ENCODE data around the gene LSM6. TPM values are rescaled to one million over a fixed set of nuclear protein-coding genes. Genes with fewer than 3 reads are reported as not detected.

The LSM6 gene
- total and polyA plus RNA-seq, 9 donors, result 19.6 to 48.5 (median 28.3) TPM

DNA sequence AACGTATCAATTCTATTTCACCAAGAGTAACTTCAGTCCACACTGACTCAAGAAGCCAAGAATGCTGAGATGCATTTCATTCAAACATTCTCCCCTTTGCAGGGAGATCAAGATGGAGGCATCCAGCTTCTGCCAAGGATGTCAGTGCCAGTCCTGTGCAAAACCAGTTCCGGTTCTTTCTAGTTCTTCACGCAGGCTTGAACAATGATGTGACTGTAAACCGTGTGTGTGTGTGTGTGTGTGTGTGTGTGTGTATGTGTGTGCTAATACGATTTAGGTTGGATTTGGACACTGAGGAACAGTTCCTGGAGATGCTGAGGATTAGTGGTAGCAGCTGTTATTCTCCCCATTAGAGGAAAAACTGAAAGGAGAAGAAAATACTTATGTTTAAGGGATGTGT, 38.7 kb downstream of the LSM6 start, which contains the start of gene REELD1:
TSS of gene REELD1 (plus strand) at position 301 of the 400 bp plus-strand sequence. CDS start 2,415 bp downstream, outside the sequence.
- no peak for DNase-seq
- H3K9me3 ChIP-seq, result no peaks in the 10 kb centered on the region
- TF ChIP-seq EP300 (IDR thresholded peaks at IDR 0.05) (no peak), POLR2A (IDR thresholded peaks at IDR 0.05) (no peak)
- TF ChIP-seq, protein P1, sequence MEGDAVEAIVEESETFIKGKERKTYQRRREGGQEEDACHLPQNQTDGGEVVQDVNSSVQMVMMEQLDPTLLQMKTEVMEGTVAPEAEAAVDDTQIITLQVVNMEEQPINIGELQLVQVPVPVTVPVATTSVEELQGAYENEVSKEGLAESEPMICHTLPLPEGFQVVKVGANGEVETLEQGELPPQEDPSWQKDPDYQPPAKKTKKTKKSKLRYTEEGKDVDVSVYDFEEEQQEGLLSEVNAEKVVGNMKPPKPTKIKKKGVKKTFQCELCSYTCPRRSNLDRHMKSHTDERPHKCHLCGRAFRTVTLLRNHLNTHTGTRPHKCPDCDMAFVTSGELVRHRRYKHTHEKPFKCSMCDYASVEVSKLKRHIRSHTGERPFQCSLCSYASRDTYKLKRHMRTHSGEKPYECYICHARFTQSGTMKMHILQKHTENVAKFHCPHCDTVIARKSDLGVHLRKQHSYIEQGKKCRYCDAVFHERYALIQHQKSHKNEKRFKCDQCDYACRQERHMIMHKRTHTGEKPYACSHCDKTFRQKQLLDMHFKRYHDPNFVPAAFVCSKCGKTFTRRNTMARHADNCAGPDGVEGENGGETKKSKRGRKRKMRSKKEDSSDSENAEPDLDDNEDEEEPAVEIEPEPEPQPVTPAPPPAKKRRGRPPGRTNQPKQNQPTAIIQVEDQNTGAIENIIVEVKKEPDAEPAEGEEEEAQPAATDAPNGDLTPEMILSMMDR (IDR thresholded peaks at IDR 0.05), result no peak
- no peaks in the 10 kb centered on the region for H3K36me3 ChIP-seq
- 76 to 93% (median 89%) methylated on average over 5 of the region's 5 CpGs for WGBS, 3 donors
- H3K4me1 ChIP-seq (ENCODE audit: insufficient read depth), result peaks cover 2% of the 10 kb centered on the region
- H3K27ac ChIP-seq, result no peak within 1 kb of the TSS
- H3K27me3 ChIP-seq, result no peaks in the 10 kb centered on the region
- H3K4me3 ChIP-seq, result no peak within 1 kb of the TSS
- intact Hi-C loops (cut with DNase I), result no loop called here

DNA sequence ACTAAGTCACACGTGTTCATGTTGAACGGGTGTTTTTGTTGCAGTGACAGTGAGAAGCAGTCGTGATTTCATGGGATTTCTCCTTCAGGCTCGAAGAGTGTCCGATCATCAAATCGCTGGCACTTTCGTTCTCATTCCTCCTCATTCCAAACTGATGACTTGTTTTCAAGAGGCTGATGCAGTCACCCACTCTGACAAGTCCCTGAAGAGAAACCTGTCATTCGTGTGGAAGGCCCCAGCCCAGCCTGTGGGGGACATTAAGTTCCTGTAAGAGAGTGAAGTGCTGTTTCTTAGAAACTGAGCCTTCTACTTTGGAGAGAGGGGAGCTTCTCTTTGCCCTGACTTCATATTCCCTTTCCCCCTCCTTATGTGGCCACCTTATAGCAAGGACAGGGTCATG, 46.8 kb downstream of the LSM6 start:
- Histone ChIP-seq H3K36me3 (no peaks in the 10 kb centered on the region), H3K4me1 (ENCODE audit: insufficient read depth) (peaks cover 1% of the 10 kb centered on the region), H3K9me3 (no peaks in the 10 kb centered on the region), H3K4me3 (no peak overlapping the region), H3K27me3 (no peaks in the 10 kb centered on the region), H3K27ac (no peak overlapping the region)
- TF ChIP-seq, protein P1 (IDR thresholded peaks at IDR 0.05), result no peak
- TF ChIP-seq EP300 (IDR thresholded peaks at IDR 0.05), result no peak
- no peak for TF ChIP-seq POLR2A (IDR thresholded peaks at IDR 0.05)
- no peak for DNase-seq
- intact Hi-C loops (cut with DNase I), result no loop called here
- WGBS, 3 donors, result 72 to 84% (median 75%) methylated on average over 8 of the region's 8 CpGs

DNA sequence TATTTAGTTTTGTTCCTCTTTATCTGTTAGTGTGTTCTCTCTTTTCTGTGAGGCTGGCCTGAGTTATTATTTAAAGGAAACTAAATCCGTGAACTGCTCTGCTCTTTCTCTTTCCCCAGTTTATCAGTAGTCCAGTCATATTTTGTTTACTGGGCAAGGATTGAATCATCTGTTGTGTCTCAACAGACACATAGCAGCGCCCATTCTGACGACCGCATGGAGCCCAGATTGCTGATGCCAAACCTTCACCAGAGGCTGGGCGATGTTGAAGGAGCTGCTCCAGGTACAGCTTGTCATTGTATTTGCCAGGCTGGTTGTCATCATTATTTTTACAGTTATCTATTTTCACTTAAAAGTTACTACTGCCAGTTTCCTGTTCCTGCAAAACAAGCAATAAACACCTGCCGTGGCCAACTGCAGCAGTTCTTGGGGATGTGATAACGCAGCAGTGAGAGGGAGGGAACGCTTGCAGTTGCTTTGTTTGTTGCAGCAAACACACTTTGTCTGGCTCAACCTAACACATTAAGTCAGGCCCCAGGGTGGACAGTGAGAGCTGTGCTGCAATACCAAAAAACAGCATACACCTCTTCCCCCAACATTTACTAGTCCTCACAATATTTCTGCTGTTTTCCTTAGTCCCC, 48.9 kb downstream of the LSM6 start:
- intact Hi-C loops (cut with DNase I), result no loop called here
- H3K4me1 ChIP-seq (ENCODE audit: insufficient read depth), result peaks cover 1% of the 10 kb centered on the region
- H3K27me3 ChIP-seq, result no peaks in the 10 kb centered on the region
- no peak for DNase-seq
- TF ChIP-seq POLR2A (IDR thresholded peaks at IDR 0.05), result no peak
- TF ChIP-seq, protein P1 (IDR thresholded peaks at IDR 0.05), result no peak
- no peak for TF ChIP-seq EP300 (IDR thresholded peaks at IDR 0.05)
- 6 to 17% (median 12%) methylated on average over 8 of the region's 8 CpGs for WGBS, 3 donors
- no peak overlapping the region for H3K4me3 ChIP-seq
- no peak overlapping the region for H3K27ac ChIP-seq
- no peaks in the 10 kb centered on the region for H3K9me3 ChIP-seq
- H3K36me3 ChIP-seq, result no peaks in the 10 kb centered on the region

GRCh38 chr4:146229406-146229805, 53.9 kb downstream of the LSM6 start:
- Histone ChIP-seq H3K27ac (no peak overlapping the region), H3K36me3 (no peaks in the 10 kb centered on the region), H3K9me3 (no peaks in the 10 kb centered on the region), H3K4me1 (ENCODE audit: insufficient read depth) (peaks cover 1% of the 10 kb centered on the region), H3K27me3 (no peaks in the 10 kb centered on the region), H3K4me3 (no peak overlapping the region)
- no peak for DNase-seq
- intact Hi-C loops (cut with DNase I), result no loop called here
- TF ChIP-seq, protein P1 (IDR thresholded peaks at IDR 0.05), result no peak
- TF ChIP-seq EP300 (IDR thresholded peaks at IDR 0.05) (no peak), POLR2A (IDR thresholded peaks at IDR 0.05) (no peak)

All from ovary (tissue), 9 donors.